HepG2 (cell line): ENCODE data around the gene RAB36.

ENCODE experiments used
- ARNT ChIP-seq: fragments of 450-650 bp; IDR thresholded peaks from 2 replicates; pipeline ENCODE4 v1.6.1; 2017
- EP300 ChIP-seq, 3 experiments: sonication (generic) in 1 of 3; formaldehyde crosslinking in 1 of 3; IDR thresholded peaks; 2 replicates each; pipeline versions ENCODE4 v1.5.1 to v1.6.1; 2011 to 2020; ENCODE audit warnings: low read depth in 2 of 3, low read length in 2 of 3, borderline replicate concordance in 1 of 3, improper control_type of control experiment in 1 of 3, mild to moderate bottlenecking in 1 of 3, missing genetic modification reagents in 1 of 3, moderate library complexity in 1 of 3
- GZF1 ChIP-seq: sonication (generic); formaldehyde crosslinking; IDR thresholded peaks from 2 replicates; pipeline ENCODE4 v1.5.1; 2020; ENCODE audit warnings: mild to moderate bottlenecking, missing genetic modification reagents
- HMG20A ChIP-seq: IDR thresholded peaks from 2 replicates; pipeline ENCODE4 v1.6.1; 2016; ENCODE audit warnings: borderline replicate concordance
- HOXA7 ChIP-seq: sonication (generic); formaldehyde crosslinking; IDR thresholded peaks from 2 replicates; pipeline ENCODE4 v1.8.1; 2022; ENCODE audit warnings: mild to moderate bottlenecking, missing genetic modification reagents, moderate library complexity
- KAT7 ChIP-seq: IDR thresholded peaks from 2 replicates; pipeline ENCODE4 v1.6.1; 2018; ENCODE audit warnings: borderline replicate concordance, missing compliant biosample characterization
- KLF15 ChIP-seq: sonication (generic); formaldehyde crosslinking; IDR thresholded peaks from 2 replicates; pipeline ENCODE4 v1.8.1; 2023; ENCODE audit warnings: borderline replicate concordance, mild to moderate bottlenecking, inconsistent platforms, missing genetic modification reagents, mixed read lengths
- SRF ChIP-seq: IDR thresholded peaks from 2 replicates; pipeline ENCODE4 v1.6.1; 2011; ENCODE audit warnings: mild to moderate bottlenecking, low read depth, low read length, moderate library complexity
- ZSCAN9 ChIP-seq: IDR thresholded peaks from 2 replicates; pipeline ENCODE4 v1.6.1; 2016; ENCODE audit warnings: borderline replicate concordance
- TF ChIP-seq, protein P1 (sequence below): sonication (generic); formaldehyde crosslinking; IDR thresholded peaks from 2 replicates; pipeline ENCODE4 v1.8.1; 2022; ENCODE audit warnings: low read depth, mild to moderate bottlenecking, missing genetic modification reagents
- TF ChIP-seq, protein P2 (sequence below): sonication (generic); formaldehyde crosslinking; IDR thresholded peaks from 2 replicates; pipeline ENCODE4 v1.5.0; 2020; ENCODE audit warnings: mild to moderate bottlenecking, missing genetic modification reagents
- TF ChIP-seq, protein P3 (sequence below): sonication (generic); formaldehyde crosslinking; IDR thresholded peaks from 2 replicates; pipeline ENCODE4 v1.4.0; 2020; ENCODE audit warnings: missing genetic modification reagents

DNA sequence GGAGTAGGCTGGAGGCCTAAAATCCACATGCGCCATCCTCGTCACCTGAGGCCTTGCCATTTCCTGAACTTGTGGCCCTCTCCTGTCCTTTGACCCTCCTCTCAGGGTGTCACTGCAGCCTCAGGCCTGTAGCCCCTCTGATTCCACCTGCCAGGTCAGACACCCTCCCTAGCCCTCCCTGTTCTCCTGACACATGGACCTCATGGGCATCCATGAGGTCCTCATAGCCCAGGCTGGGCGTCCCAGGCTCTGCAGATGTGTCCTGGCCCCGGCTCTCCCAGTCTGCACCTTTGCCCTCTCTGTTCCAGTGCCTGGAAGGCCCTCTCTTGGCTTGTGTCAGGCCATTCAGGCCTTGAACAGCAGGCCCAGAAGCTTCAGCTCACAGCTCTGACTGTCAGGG is 15.8 kb downstream of the RAB36 start:
- no peak for TF ChIP-seq GZF1
- TF ChIP-seq, protein P1, sequence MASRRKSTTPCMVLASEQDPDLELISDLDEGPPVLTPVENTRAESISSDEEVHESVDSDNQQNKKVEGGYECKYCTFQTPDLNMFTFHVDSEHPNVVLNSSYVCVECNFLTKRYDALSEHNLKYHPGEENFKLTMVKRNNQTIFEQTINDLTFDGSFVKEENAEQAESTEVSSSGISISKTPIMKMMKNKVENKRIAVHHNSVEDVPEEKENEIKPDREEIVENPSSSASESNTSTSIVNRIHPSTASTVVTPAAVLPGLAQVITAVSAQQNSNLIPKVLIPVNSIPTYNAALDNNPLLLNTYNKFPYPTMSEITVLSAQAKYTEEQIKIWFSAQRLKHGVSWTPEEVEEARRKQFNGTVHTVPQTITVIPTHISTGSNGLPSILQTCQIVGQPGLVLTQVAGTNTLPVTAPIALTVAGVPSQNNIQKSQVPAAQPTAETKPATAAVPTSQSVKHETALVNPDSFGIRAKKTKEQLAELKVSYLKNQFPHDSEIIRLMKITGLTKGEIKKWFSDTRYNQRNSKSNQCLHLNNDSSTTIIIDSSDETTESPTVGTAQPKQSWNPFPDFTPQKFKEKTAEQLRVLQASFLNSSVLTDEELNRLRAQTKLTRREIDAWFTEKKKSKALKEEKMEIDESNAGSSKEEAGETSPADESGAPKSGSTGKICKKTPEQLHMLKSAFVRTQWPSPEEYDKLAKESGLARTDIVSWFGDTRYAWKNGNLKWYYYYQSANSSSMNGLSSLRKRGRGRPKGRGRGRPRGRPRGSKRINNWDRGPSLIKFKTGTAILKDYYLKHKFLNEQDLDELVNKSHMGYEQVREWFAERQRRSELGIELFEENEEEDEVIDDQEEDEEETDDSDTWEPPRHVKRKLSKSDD (CRISPR knock-in tag): no peak
- TF ChIP-seq, protein P2, sequence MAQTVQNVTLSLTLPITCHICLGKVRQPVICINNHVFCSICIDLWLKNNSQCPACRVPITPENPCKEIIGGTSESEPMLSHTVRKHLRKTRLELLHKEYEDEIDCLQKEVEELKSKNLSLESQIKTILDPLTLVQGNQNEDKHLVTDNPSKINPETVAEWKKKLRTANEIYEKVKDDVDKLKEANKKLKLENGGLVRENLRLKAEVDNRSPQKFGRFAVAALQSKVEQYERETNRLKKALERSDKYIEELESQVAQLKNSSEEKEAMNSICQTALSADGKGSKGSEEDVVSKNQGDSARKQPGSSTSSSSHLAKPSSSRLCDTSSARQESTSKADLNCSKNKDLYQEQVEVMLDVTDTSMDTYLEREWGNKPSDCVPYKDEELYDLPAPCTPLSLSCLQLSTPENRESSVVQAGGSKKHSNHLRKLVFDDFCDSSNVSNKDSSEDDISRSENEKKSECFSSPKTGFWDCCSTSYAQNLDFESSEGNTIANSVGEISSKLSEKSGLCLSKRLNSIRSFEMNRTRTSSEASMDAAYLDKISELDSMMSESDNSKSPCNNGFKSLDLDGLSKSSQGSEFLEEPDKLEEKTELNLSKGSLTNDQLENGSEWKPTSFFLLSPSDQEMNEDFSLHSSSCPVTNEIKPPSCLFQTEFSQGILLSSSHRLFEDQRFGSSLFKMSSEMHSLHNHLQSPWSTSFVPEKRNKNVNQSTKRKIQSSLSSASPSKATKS (CRISPR knock-in tag): no peak
- no peak for TF ChIP-seq KLF15 (CRISPR knock-in tag)
- no peak for TF ChIP-seq ZSCAN9 (CRISPR knock-in tag)
- TF ChIP-seq SRF: no peak
- no peak for TF ChIP-seq ARNT
- no peak for TF ChIP-seq KAT7 (CRISPR knock-in tag)
- TF ChIP-seq HMG20A: no peak
- TF ChIP-seq HOXA7 (CRISPR knock-in tag): no peak
- TF ChIP-seq, protein P3, sequence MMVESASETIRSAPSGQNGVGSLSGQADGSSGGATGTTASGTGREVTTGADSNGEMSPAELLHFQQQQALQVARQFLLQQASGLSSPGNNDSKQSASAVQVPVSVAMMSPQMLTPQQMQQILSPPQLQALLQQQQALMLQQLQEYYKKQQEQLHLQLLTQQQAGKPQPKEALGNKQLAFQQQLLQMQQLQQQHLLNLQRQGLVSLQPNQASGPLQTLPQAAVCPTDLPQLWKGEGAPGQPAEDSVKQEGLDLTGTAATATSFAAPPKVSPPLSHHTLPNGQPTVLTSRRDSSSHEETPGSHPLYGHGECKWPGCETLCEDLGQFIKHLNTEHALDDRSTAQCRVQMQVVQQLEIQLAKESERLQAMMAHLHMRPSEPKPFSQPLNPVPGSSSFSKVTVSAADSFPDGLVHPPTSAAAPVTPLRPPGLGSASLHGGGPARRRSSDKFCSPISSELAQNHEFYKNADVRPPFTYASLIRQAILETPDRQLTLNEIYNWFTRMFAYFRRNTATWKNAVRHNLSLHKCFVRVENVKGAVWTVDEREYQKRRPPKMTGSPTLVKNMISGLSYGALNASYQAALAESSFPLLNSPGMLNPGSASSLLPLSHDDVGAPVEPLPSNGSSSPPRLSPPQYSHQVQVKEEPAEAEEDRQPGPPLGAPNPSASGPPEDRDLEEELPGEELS (CRISPR knock-in tag): no peak
- TF ChIP-seq EP300 (IDR thresholded peaks at IDR 0.05; ENCODE audit: low read depth in 2 of 2, low read length in 2 of 2): no peak
- TF ChIP-seq EP300 (CRISPR knock-in tag; IDR thresholded peaks at IDR 0.05; ENCODE audit: borderline replicate concordance): no peak
